ENCODE results near the gene SLC38A11.
"Not testable (repeated sequence)": the region's sequence is repeated elsewhere in the genome, so short reads cannot be mapped to it uniquely, and the experiment has no call there.

SLC38A11 gene, protein sequence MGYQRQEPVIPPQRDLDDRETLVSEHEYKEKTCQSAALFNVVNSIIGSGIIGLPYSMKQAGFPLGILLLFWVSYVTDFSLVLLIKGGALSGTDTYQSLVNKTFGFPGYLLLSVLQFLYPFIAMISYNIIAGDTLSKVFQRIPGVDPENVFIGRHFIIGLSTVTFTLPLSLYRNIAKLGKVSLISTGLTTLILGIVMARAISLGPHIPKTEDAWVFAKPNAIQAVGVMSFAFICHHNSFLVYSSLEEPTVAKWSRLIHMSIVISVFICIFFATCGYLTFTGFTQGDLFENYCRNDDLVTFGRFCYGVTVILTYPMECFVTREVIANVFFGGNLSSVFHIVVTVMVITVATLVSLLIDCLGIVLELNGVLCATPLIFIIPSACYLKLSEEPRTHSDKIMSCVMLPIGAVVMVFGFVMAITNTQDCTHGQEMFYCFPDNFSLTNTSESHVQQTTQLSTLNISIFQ
- 0 to 0.10 (median 0) reads per million in 9 experiments for total RNA-seq

DNA sequence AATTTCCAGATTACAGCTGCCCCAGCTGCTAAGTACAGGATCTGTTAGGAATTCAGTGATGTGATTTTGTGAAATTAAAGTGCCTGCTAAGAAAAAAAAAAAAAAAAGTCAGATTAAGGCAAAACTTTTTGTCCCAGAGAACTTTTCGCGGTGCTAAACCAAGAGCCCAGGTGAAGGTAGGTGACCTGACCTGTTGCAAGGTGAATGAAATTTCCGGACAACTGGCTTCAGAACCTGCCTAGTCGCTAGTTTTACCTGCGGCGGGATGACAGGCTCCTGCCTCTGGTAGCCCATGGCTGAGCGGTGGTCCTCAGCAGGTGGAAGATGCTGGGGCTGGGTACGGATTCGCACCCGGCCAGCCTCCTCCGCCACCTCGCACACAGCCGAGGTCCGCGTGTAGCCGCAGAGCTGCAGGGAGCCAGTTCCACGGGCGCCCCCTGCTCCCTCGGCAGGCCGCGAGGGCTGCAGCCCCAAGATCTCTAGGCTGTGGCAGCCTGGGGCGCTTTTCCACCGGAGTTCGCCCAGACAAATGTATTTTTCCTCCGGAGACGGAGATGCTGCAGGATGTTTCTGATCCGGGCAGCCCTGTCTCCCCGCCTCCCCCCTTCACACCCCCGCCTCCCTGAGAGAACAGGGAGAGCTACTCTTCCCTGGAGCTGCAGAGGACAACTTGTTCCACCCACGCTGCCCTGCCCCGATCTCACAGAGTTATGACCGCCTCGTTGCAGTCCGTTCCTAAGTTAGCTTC, at the start of gene SLC38A11:
Gene SLC38A11 (minus strand): TSS at position 572 of the 748 bp plus-strand sequence. CDS start 278 bp downstream, at position 294.
- Mint-ChIP-seq H3K36me3 (ENCODE audit: insufficient read depth) (no peaks in the 10 kb centered on the region), H3K4me1 (ENCODE audit: low read depth in 2 of 2) (no peaks in the 10 kb centered on the region), H3K27me3 (peaks cover 0 to 5% of the 10 kb centered on the region in 2 donors), H3K4me3 (no peak within 1 kb of the TSS), H3K9me3 (peaks cover 0 to 3% of the 10 kb centered on the region in 2 donors), H3K27ac (no peak within 1 kb of the TSS)
- DNase-seq, result no peak
- ATAC-seq (replicated peaks), result no peak

DNA sequence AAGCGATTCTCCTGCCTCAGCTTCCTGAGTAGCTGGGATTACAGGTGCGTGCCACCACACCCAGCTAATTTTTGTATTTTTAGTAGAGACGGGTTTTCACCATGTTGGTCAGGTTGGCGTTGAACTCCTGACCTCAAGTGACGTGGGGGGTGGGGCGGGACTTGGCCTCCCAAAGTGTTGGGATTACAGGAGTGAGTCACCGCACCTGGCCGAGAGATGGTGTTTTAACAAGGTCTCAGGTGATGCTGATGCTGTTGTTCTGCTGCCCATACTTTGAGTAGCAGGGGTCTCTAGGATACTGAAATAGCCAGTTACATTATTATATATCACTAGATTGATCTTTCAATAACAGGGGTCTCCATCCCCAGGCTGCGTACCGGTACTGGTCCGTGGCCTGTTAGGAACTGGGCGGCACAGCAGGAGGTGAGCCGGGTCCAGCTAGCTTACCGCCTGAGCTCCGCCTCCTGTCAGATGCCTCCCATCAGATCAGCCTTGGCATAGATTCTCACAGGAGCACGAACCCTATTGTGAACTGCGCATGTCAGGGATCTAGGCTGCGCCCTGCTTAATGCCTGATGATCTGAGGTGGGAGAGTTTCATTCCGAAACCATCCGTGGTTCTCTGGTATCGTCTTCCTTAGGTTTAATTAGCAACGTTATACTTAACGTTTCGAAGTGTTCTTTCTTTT, 48.3 kb upstream of the SLC38A11 start:
- peaks cover 8 to 9% of the 10 kb centered on the region in 2 donors for H3K27me3 Mint-ChIP-seq
- H3K4me1 Mint-ChIP-seq (ENCODE audit: low read depth in 2 of 2), result no peaks in the 10 kb centered on the region
- no peak overlapping the region for H3K27ac Mint-ChIP-seq
- DNase-seq (no peak), ATAC-seq (replicated peaks) (no peak)
- no peaks in the 10 kb centered on the region for H3K9me3 Mint-ChIP-seq
- no peak overlapping the region for H3K4me3 Mint-ChIP-seq
- H3K36me3 Mint-ChIP-seq (ENCODE audit: insufficient read depth), result no peaks in the 10 kb centered on the region

DNA sequence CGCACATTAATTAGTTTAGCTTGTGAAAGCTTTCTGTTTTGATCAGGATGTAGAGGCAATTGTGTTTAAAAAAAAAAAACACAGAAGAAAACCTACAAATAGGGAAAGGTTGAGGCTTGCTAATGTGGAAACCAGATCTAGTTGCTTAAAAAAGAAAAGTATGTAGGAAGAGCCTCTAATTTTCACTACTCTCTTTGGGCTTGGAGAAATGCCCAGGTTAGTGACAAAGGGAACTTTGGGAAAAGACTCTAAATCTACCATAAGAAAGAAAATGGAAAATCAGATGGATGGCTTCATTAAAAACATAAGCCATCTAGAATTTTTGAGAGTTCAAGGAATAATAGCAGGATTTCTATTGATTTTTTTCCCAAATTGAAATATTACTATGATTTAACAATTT, 47.3 kb upstream of the SLC38A11 start:
- Mint-ChIP-seq H3K27ac (no peak overlapping the region), H3K9me3 (no peaks in the 10 kb centered on the region), H3K4me1 (ENCODE audit: low read depth in 2 of 2) (no peaks in the 10 kb centered on the region), H3K36me3 (ENCODE audit: insufficient read depth) (no peaks in the 10 kb centered on the region), H3K27me3 (peaks cover 8 to 9% of the 10 kb centered on the region in 2 donors), H3K4me3 (no peak overlapping the region)
- ATAC-seq (replicated peaks) (no peak), DNase-seq (no peak)

DNA sequence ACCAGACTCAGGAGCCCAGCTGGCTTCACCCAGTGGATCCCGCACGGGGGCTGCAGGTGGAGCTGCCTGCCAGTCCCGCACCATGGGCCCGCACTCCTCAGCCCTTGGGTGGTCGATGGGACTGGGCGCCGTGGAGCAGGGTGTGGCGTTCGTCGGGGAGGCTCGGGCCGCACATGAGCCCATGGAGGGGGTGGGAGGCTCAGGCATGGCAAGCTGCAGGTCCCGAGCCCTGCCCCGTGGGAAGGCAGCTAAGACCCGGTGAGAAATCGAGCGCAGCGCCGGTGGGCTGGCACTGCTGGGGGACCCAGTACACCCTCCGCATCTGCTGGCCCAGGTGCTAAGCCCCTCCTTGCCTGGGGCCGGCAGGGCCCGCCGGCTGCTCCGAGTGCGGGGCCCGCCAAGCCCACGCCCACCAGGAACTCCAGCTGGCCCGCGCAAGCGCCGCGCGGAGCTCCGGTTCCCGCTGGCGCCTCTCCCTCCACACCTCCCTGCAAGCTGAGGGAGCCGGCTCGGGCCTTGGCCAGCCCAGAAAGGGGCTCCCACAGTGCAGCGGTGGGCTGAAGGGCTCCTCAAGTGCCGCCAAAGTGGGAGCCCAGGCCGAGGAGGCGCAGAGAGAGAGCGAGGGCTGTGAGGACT, 39.5 kb upstream of the SLC38A11 start:
- H3K9me3 Mint-ChIP-seq; ATAC-seq (replicated peaks); H3K4me3 Mint-ChIP-seq; H3K27ac Mint-ChIP-seq; DNase-seq; H3K36me3 Mint-ChIP-seq (ENCODE audit: insufficient read depth); H3K27me3 Mint-ChIP-seq; H3K4me1 Mint-ChIP-seq (ENCODE audit: low read depth in 2 of 2): not testable (repeated sequence)

DNA sequence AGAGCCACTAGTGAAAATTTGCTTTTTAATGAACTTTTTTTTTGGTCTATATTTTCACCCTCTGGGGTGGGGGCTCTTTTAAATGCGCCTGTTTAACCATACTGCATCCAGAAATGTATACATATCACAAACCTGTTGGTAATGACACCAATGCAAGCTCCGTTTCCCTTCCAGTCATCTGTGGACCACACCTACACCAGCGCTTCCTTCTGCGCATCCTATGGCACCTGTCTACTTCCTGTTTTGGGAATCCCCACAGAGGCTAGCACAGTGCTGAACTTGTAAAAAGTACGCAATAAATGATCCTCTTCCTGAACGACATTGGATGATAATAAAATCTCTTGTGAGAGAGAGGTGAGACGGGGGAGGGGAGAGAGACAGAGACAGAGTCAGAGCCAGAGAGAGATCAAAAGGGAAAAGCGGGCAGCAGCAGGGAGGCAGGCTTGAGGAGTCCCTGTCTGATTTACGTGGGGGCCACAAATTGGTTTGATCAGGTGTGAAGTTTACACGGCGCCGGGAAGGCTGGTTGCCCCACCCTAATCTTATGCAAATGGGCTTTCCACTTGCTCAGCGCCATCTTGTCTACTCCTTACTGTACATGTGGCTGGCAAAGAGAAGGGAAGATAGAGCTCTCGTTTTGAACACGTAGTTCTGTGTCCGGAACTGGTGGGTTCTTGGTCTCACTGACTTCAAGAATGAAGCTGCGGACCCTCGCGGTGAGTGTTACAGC, 38.1 kb upstream of the SLC38A11 start:
- ATAC-seq (replicated peaks), result no peak

DNA sequence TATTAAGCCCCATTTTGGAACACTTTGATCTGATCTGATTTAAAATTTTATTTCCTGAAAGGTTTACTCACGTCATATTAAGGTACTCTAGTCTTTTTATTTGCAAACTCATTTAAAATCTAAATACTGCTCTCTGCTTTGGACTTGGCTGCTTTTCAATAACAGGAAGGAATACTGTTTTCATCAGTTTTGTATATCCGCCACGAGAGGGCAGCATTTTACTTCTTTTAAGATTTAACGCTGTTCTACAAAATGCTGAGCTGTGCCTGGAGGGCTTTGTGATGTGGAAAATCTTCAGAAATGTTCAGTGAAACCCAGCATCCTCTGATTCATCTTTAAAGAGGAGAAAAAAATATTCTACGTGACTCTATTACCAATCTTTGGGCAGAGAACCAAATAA, 37.5 kb upstream of the SLC38A11 start:
- Mint-ChIP-seq H3K27me3 (no peaks in the 10 kb centered on the region), H3K4me1 (ENCODE audit: low read depth in 2 of 2) (peaks cover 0 to 2% of the 10 kb centered on the region in 2 donors), H3K27ac (no peak overlapping the region), H3K36me3 (ENCODE audit: insufficient read depth) (no peaks in the 10 kb centered on the region), H3K9me3 (no peaks in the 10 kb centered on the region), H3K4me3 (no peak overlapping the region)
- ATAC-seq (replicated peaks) (peak; percentile 61), DNase-seq (peak; percentile 10 to 16 (median 16))

More for the DNA sequence above, 38.1 kb upstream of the SLC38A11 start:
- no peaks in the 10 kb centered on the region for H3K27me3 Mint-ChIP-seq
- H3K27ac Mint-ChIP-seq, result no peak overlapping the region
- no peaks in the 10 kb centered on the region for H3K36me3 Mint-ChIP-seq (ENCODE audit: insufficient read depth)
- H3K4me1 Mint-ChIP-seq (ENCODE audit: low read depth in 2 of 2), result peaks cover 0 to 2% of the 10 kb centered on the region in 2 donors
- no peaks in the 10 kb centered on the region for H3K9me3 Mint-ChIP-seq
- H3K4me3 Mint-ChIP-seq, result no peak overlapping the region
- no peak for DNase-seq

DNA sequence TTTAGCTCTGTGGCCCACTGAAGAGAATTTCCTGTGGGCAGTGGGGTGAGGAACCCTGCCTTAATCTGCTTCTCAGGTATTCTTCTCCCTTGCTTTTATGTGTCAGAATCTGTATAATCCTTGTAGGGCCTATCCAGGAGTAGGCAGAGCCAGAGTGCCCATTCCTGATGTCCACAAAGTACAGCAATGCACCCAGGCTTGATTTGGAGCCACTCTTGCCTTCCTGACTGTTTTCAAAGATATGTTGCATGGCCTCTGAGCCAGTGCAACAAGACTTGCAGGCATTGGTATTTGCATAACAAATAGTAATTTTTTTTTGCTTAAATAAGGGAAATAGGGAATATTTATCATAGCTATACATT, 36.7 kb upstream of the SLC38A11 start:
- H3K9me3 Mint-ChIP-seq; H3K4me3 Mint-ChIP-seq; DNase-seq; H3K27me3 Mint-ChIP-seq; H3K36me3 Mint-ChIP-seq (ENCODE audit: insufficient read depth); H3K4me1 Mint-ChIP-seq (ENCODE audit: low read depth in 2 of 2); H3K27ac Mint-ChIP-seq; ATAC-seq (replicated peaks): not testable (repeated sequence)

DNA sequence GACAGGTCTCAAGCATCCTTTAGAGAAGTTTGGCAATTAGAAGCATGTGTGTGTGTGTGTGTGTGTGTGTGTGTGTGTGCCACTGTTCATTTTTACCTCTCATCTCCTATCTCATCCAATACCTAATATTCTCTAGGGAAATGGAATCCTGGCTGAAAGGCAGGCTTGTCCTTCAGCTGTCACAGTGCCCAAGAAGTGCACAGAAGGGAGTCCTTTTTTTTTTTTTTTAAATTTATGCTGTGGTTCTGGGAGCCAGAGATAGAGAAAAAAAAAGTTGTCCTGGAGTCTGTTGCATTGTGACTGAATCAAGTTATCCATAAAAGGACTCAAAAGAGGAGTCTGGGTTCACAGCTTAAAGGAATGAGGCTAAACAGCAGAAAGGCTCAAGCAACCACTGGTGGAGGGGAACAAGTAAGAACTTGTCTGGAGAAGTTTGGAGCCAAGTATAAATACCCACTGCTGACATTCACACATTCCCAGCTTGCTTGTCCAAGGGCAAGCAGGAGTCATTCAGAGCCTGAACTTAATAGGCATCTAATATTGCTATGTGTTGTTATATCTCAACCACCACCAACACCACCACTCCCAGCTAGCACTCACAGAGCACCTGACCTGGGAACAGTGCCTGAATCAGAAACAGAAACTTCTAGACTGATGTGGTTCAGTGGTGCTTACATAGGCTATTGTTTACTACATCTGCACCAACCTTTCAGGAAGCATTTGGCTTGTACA, 36.2 kb upstream of the SLC38A11 start:
- H3K4me3 Mint-ChIP-seq; H3K36me3 Mint-ChIP-seq (ENCODE audit: insufficient read depth); H3K27ac Mint-ChIP-seq; H3K4me1 Mint-ChIP-seq (ENCODE audit: low read depth in 2 of 2); DNase-seq; H3K9me3 Mint-ChIP-seq; H3K27me3 Mint-ChIP-seq: not testable (repeated sequence)
- ATAC-seq (replicated peaks), result peak; percentile 42

DNA sequence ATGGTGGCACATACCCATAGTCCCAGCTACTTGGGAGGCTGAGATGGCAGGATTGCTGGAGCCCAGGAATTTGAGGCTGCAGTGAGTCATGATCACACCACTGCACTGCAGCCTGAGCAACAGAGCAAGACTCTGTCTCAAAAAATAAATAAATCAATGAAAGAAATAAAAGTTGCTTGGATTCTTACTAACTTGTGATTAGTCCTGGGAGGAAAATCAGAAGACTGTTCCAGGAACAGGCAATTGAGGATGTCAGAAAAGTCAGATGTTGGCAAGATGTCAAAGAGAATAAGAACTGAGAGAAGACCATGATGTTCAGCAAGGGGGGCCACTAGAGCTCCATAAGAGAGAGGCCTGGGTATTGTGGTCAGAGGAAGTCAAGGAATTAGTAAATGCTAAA, 35.6 kb upstream of the SLC38A11 start:
- H3K27me3 Mint-ChIP-seq; H3K36me3 Mint-ChIP-seq (ENCODE audit: insufficient read depth); DNase-seq; H3K4me3 Mint-ChIP-seq; H3K27ac Mint-ChIP-seq; H3K9me3 Mint-ChIP-seq; ATAC-seq (replicated peaks); H3K4me1 Mint-ChIP-seq (ENCODE audit: low read depth in 2 of 2): not testable (repeated sequence)

DNA sequence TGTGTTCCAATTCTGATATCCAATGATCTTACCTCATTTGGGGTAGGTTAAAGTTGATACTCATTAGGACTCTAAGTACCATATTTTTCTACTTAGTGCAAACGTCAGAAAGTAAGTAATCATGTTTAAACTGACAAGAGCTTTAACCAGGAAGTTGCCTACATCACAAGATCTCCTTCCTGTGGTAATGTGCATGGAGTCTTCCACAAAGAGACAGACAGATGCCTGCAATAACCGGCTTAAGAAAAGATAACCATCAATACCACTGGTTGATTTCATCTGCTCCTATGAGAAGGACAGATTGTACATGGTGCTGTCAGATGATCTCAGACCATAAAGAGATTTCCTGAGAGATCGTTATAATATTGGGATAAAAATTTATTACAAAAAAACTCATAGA, 33.5 kb upstream of the SLC38A11 start:
- H3K9me3 Mint-ChIP-seq; H3K36me3 Mint-ChIP-seq (ENCODE audit: insufficient read depth); H3K4me3 Mint-ChIP-seq; H3K4me1 Mint-ChIP-seq (ENCODE audit: low read depth in 2 of 2); DNase-seq; ATAC-seq (replicated peaks); H3K27ac Mint-ChIP-seq; H3K27me3 Mint-ChIP-seq: not testable (repeated sequence)

DNA sequence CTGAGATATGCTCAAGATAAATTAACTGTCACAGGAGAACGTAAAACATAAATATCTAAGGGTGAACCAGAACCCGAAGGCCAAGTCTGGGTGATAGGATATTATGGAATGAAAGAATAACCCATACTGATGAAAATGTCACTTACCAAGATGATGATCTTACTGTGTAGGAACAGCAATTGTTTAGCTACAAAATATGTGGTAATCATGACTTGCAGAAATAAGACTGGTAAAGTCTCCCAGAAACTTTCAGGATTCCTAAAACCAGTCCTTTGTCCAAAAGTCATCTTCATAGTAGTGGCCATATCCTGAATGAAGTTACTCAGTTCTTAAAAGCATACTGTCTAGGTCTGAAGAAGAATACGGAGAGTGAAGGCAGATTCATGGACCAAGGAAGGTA, 30.7 kb upstream of the SLC38A11 start:
- H3K4me3 Mint-ChIP-seq; H3K9me3 Mint-ChIP-seq; H3K4me1 Mint-ChIP-seq (ENCODE audit: low read depth in 2 of 2); DNase-seq; H3K36me3 Mint-ChIP-seq (ENCODE audit: insufficient read depth); ATAC-seq (replicated peaks); H3K27ac Mint-ChIP-seq; H3K27me3 Mint-ChIP-seq: not testable (repeated sequence)

DNA sequence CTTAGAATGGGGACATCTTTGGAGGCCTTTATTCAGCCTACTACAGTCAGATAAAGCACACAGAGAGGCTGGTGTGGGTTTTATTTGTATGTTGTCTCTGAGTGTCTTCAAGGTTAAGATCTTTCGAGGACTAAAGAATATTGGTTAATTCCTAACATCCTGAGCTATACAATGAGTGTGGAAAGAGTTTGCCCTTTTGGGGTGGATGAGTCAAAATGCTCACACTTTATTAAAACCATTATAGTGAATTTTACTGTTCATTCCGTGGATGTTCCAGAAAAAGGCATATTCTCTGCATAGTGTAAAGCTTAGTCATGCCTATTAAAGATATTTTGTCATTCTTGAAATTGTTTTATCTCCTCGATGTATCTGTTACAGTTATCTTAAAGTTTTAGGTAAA, 29.1 kb upstream of the SLC38A11 start:
- Mint-ChIP-seq H3K4me3 (no peak overlapping the region), H3K36me3 (ENCODE audit: insufficient read depth) (no peaks in the 10 kb centered on the region), H3K9me3 (no peaks in the 10 kb centered on the region), H3K27me3 (peaks cover 0 to 5% of the 10 kb centered on the region in 2 donors), H3K4me1 (ENCODE audit: low read depth in 2 of 2) (no peaks in the 10 kb centered on the region), H3K27ac (no peak overlapping the region)
- no peak for DNase-seq
- no peak for ATAC-seq (replicated peaks)
